ENCODE data around the gene BEST4. TPM values are rescaled to one million over a fixed set of nuclear protein-coding genes. Genes with fewer than 3 reads are reported as not detected.

Gene BEST4
- total RNA-seq, 6 experiments from 2014 or later, result 0.09 to 0.23 (median 0.12) TPM

- no peaks in the 10 kb centered on the region for H3K36me3 Mint-ChIP-seq (ENCODE audit: low read depth)
- TF ChIP-seq CTCF (IDR thresholded peaks at IDR 0.05), result no peak
- DNase-seq, result no peak
- H3K27ac Mint-ChIP-seq, result no peak overlapping the region
- no peak overlapping the region for H3K4me3 Mint-ChIP-seq
- H3K4me1 Mint-ChIP-seq (ENCODE audit: low read depth), result 0 out of 2 replicates have a peak, but pooled peaks cover 2% of the 10 kb centered on the region
- H3K9me3 Mint-ChIP-seq, result peaks cover 5% of the 10 kb centered on the region; the same call in 1 of the 2 replicates
- H3K27me3 Mint-ChIP-seq (ENCODE audit: insufficient read depth), result peaks cover 2% of the 10 kb centered on the region
Measured at GRCh38 chr1:44830900-44831304, 42.9 kb upstream of the BEST4 start.

- H3K27me3 Mint-ChIP-seq (ENCODE audit: insufficient read depth), result peaks cover 2% of the 10 kb centered on the region
- no peak for TF ChIP-seq CTCF (IDR thresholded peaks at IDR 0.05)
- H3K36me3 Mint-ChIP-seq (ENCODE audit: low read depth), result no peaks in the 10 kb centered on the region
Measured at GRCh38 chr1:44829506-44830384, 41.8 kb upstream of the BEST4 start.

GRCh38 chr1:44828841-44829440 is 41.0 kb upstream of the BEST4 start:
- Mint-ChIP-seq H3K4me3 (no peak overlapping the region), H3K9me3 (peaks cover 5% of the 10 kb centered on the region; the same call in 1 of the 2 replicates), H3K4me1 (ENCODE audit: low read depth) (no peaks in the 10 kb centered on the region), H3K27me3 (ENCODE audit: insufficient read depth) (peaks cover 2% of the 10 kb centered on the region), H3K36me3 (ENCODE audit: low read depth) (no peaks in the 10 kb centered on the region), H3K27ac (no peak overlapping the region)
- DNase-seq, result no peak
- no peak for TF ChIP-seq CTCF (IDR thresholded peaks at IDR 0.05)

More at GRCh38 chr1:44829506-44830384, 41.8 kb upstream of the BEST4 start:
- Mint-ChIP-seq H3K4me1 (ENCODE audit: low read depth) (no peaks in the 10 kb centered on the region), H3K4me3 (no peak overlapping the region), H3K9me3 (peaks cover 5% of the 10 kb centered on the region; the same call in 1 of the 2 replicates), H3K27ac (no peak overlapping the region)
- no peak for DNase-seq

GRCh38 chr1:44828003-44828651 is 40.2 kb upstream of the BEST4 start:
- Mint-ChIP-seq H3K4me3 (no peak overlapping the region), H3K4me1 (ENCODE audit: low read depth) (no peaks in the 10 kb centered on the region), H3K27ac (no peak overlapping the region), H3K36me3 (ENCODE audit: low read depth) (no peaks in the 10 kb centered on the region), H3K9me3 (peaks cover 5% of the 10 kb centered on the region; the same call in 1 of the 2 replicates), H3K27me3 (ENCODE audit: insufficient read depth) (peaks cover 2% of the 10 kb centered on the region)
- DNase-seq, result no peak
- no peak for TF ChIP-seq CTCF (IDR thresholded peaks at IDR 0.05)

GRCh38 chr1:44827197-44828002 is 39.4 kb upstream of the BEST4 start:
- Mint-ChIP-seq H3K9me3 (peaks cover 5% of the 10 kb centered on the region; the same call in 1 of the 2 replicates), H3K27ac (no peak overlapping the region), H3K27me3 (ENCODE audit: insufficient read depth) (peaks cover 5% of the 10 kb centered on the region), H3K4me3 (no peak overlapping the region), H3K36me3 (ENCODE audit: low read depth) (no peaks in the 10 kb centered on the region), H3K4me1 (ENCODE audit: low read depth) (no peaks in the 10 kb centered on the region)
- TF ChIP-seq CTCF (IDR thresholded peaks at IDR 0.05), result no peak
- DNase-seq, result no peak
